Measurements from ENCODE around the gene NFATC3. TPM values are rescaled to one million over a fixed set of nuclear protein-coding genes. Genes with fewer than 3 reads are reported as not detected.

NFATC3 gene
- total RNA-seq, 1 donor from 2014 or later = 34.2 TPM

- Histone ChIP-seq H3K9ac (no peak overlapping the region), H3K9me3 (ENCODE audit: low read depth) (no peaks in the 10 kb centered on the region), H3K27ac (no peak overlapping the region), H2AFZ (replicated peaks) (no peak overlapping the region), H3F3A (ENCODE audit: low read depth) (peaks cover 11% of the 10 kb centered on the region), H4K20me1 (ENCODE audit: low read depth) (no peaks in the 10 kb centered on the region), H3K27me3 (peaks cover 35% of the 10 kb centered on the region), H3K4me1 (peaks cover 4% of the 10 kb centered on the region), H3K4me3 (no peak overlapping the region), H3K79me2 (ENCODE audit: low read depth) (no peaks in the 10 kb centered on the region), H3K36me3 (no peaks in the 10 kb centered on the region), H3K4me2 (no peak overlapping the region)
- Mint-ChIP-seq H3K27ac (no peak overlapping the region), H3K36me3 (no peaks in the 10 kb centered on the region), H3K27me3 (ENCODE audit: insufficient read depth, low read depth) (peaks cover 23% of the 10 kb centered on the region), H3K4me1 (peaks cover 11% of the 10 kb centered on the region), H3K9me3 (peaks cover 3% of the 10 kb centered on the region), H3K4me3 (peak overlapping the region; percentile 62)
- DNase-seq (ENCODE audit: low spot score) = no peak
- TF ChIP-seq EZH2phosphoT487 (IDR thresholded peaks at IDR 0.05) (no peak), CTCF (IDR thresholded peaks at IDR 0.05) (no peak), EZH2 (IDR thresholded peaks at IDR 0.05) (no peak)
Observed at GRCh38 chr16:68242926-68243858, 158.0 kb downstream of the NFATC3 start.

GRCh38 chr16:68244481-68244902, 159.3 kb downstream of the NFATC3 start:
- H3K27ac ChIP-seq = no peak overlapping the region
- peaks cover 13% of the 10 kb centered on the region for H3K4me1 Mint-ChIP-seq
- H3K36me3 Mint-ChIP-seq = peaks cover 3% of the 10 kb centered on the region
- DNase-seq (ENCODE audit: low spot score) = no peak
- peaks cover 2% of the 10 kb centered on the region for H3F3A ChIP-seq (ENCODE audit: low read depth)
- no peaks in the 10 kb centered on the region for H4K20me1 ChIP-seq (ENCODE audit: low read depth)
- peaks cover 4% of the 10 kb centered on the region for H3K4me1 ChIP-seq
- H3K4me2 ChIP-seq = peak overlapping the region; percentile 96
- peaks cover 22% of the 10 kb centered on the region for H3K27me3 Mint-ChIP-seq (ENCODE audit: insufficient read depth, low read depth)
- peak overlapping the region; percentile 79 for H3K27ac Mint-ChIP-seq
- H3K9me3 Mint-ChIP-seq = no peaks in the 10 kb centered on the region
- H3K4me3 Mint-ChIP-seq = peak overlapping the region; percentile 98
- H3K4me3 ChIP-seq = peak overlapping the region; percentile 94
- H3K9me3 ChIP-seq (ENCODE audit: low read depth) = no peaks in the 10 kb centered on the region
- TF ChIP-seq EZH2 (IDR thresholded peaks at IDR 0.05) (no peak), EZH2phosphoT487 (IDR thresholded peaks at IDR 0.05) (no peak), CTCF (IDR thresholded peaks at IDR 0.05) (no peak)
- peaks cover 26% of the 10 kb centered on the region for H3K27me3 ChIP-seq
- H3K9ac ChIP-seq = no peak overlapping the region
- no peaks in the 10 kb centered on the region for H3K79me2 ChIP-seq (ENCODE audit: low read depth)
- no peaks in the 10 kb centered on the region for H3K36me3 ChIP-seq
- peak overlapping the region; percentile 89 for H2AFZ ChIP-seq (replicated peaks)

GRCh38 chr16:68244903-68245853, 160.0 kb downstream of the NFATC3 start, which contains the start of gene PLA2G15:
PLA2G15 (plus strand) TSS chr16:68245373; CDS start chr16:68245427, 54 bp downstream.
- Mint-ChIP-seq H3K4me1 (peaks cover 13% of the 10 kb centered on the region), H3K27ac (peak within 1 kb of the TSS; percentile 79), H3K4me3 (peak within 1 kb of the TSS; percentile 98), H3K9me3 (no peaks in the 10 kb centered on the region), H3K27me3 (ENCODE audit: insufficient read depth, low read depth) (peaks cover 21% of the 10 kb centered on the region), H3K36me3 (peaks cover 5% of the 10 kb centered on the region)
- Histone ChIP-seq H3K27me3 (peaks cover 19% of the 10 kb centered on the region), H3K9ac (no peak within 1 kb of the TSS), H3F3A (ENCODE audit: low read depth) (no peaks in the 10 kb centered on the region), H3K79me2 (ENCODE audit: low read depth) (no peaks in the 10 kb centered on the region), H3K4me3 (peak within 1 kb of the TSS; percentile 94), H3K4me2 (peak within 1 kb of the TSS; percentile 96), H3K27ac (no peak within 1 kb of the TSS), H3K4me1 (peaks cover 4% of the 10 kb centered on the region), H4K20me1 (ENCODE audit: low read depth) (no peaks in the 10 kb centered on the region), H3K9me3 (ENCODE audit: low read depth) (no peaks in the 10 kb centered on the region), H3K36me3 (no peaks in the 10 kb centered on the region), H2AFZ (replicated peaks) (peak within 1 kb of the TSS; percentile 89)
- TF ChIP-seq EZH2phosphoT487 (IDR thresholded peaks at IDR 0.05) = no peak
- peak; percentile 39 for TF ChIP-seq EZH2 (IDR thresholded peaks at IDR 0.05)
- DNase-seq (ENCODE audit: low spot score) = peak; percentile 97

Measured in neural progenitor cell (in vitro differentiated cells).